Stomach (tissue), 9 donors: ENCODE results near the gene C1orf21. TPM values are rescaled to one million over a fixed set of nuclear protein-coding genes. Genes with fewer than 3 reads are reported as not detected.
A peak's percentile ranks its signal among the peaks of the same experiment; 100 is the strongest.

Experiments
- DNase-seq, 2 donors: peaks; one replicate each; pipeline versions ENCODE4 v3.0.0 to v3.0.0-alpha.2; 2013 to 2019
- H3K27ac ChIP-seq, 5 donors: fragments of 200-600 bp in 4 of 5; sonication (generic) in 4 of 5; one replicate each; pipeline ENCODE4 v1.5.1; 2013 to 2019; ENCODE audit warnings: mild to moderate bottlenecking in 1 of 5, moderate library complexity in 1 of 5
- H3K27me3 ChIP-seq, 3 donors: fragments of 200-600 bp; sonication (generic); one replicate each; pipeline ENCODE4 v1.5.1; 2017 to 2019; ENCODE audit warnings: mixed run types in 1 of 3
- H3K36me3 ChIP-seq, 4 donors: fragments of 200-600 bp; sonication (generic); 1 replicate in 3 of 4; 2 replicates in 1 of 4; pipeline ENCODE4 v1.5.1; 2016 to 2019
- H3K4me1 ChIP-seq, 4 donors: fragments of 200-600 bp; sonication (generic); one replicate each; pipeline ENCODE4 v1.5.1; 2016 to 2019
- H3K4me3 ChIP-seq, 4 donors: fragments of 200-600 bp; sonication (generic) in 3 of 4; one replicate each; pipeline ENCODE4 v1.5.1; 2016 to 2019; ENCODE audit warnings: mild to moderate bottlenecking in 1 of 4
- H3K9me3 ChIP-seq, 4 donors: fragments of 200-600 bp; sonication (generic); one replicate each; pipeline ENCODE4 v1.5.1; 2016 to 2019
- CTCF ChIP-seq, 7 experiments: fragments of 450-650 bp in 4 of 7; fragments of 200-600 bp in 3 of 7; sonication (generic) in 3 of 7; IDR thresholded peaks; one replicate each; pipeline ENCODE4 v1.5.1; 2016 to 2019; ENCODE audit warnings: antibody characterized with exemption in 7 of 7, control low read depth in 2 of 7, mild to moderate bottlenecking in 1 of 7
- EP300 ChIP-seq: sonication (generic); formaldehyde crosslinking; IDR thresholded peaks from one replicate; pipeline ENCODE4 v1.6.1; 2017; ENCODE audit warnings: antibody characterized with exemption
- POLR2A ChIP-seq, 4 donors: fragments of 450-650 bp; IDR thresholded peaks; one replicate each; pipeline ENCODE4 v1.6.1; 2016; ENCODE audit warnings: antibody characterized with exemption in 4 of 4, control low read depth in 2 of 4, mild to moderate bottlenecking in 1 of 4, moderate library complexity in 1 of 4
- POLR2AphosphoS5 ChIP-seq, 3 donors: sonication (generic); formaldehyde crosslinking; IDR thresholded peaks; one replicate each; pipeline ENCODE4 v1.6.1; 2016; ENCODE audit warnings: antibody characterized with exemption in 3 of 3
- WGBS, 5 donors: extraction: QIAGEN DNeasy Blood & Tissue Kit in 3 of 5; methylation state at CpG; one replicate each; pipeline versions ENCODE4 v1.1.5 to v1.1.7; 2013 to 2018; 5-methylcytosine and 5-hydroxymethylcytosine counted together
- intact Hi-C: fragments of 100-400 bp; cut with DNase I; formaldehyde crosslinking; loops from one replicate; pipeline ENCODE4 v1.15.1; 2023; ENCODE audit warnings: low total_unique reads
- polyA plus RNA-seq, 3 donors: library from polyadenylated mRNA; stranded (reverse); fragments of 200-250 nt; gene quantifications; one replicate each; pipeline ENCODE4 v1.2.3, GENCODE V29; 2013
- total RNA-seq, 5 donors: library from RNA; depleted of rRNA; stranded (reverse); fragments of >200 nt; gene quantifications; one replicate each; pipeline versions ENCODE4 v1.1.0 to v1.2.3, GENCODE V29; 2014 to 2016
- donor health status: healthy with polysubstance abuse.
- donor health status: Bipolar disorder and iron deficiency.
- donor health status: healthy.

The C1orf21 gene
- total and polyA plus RNA-seq, 8 donors = 10.1 to 114 (median 37.4) TPM

- peaks cover 26 to 66% (median 45%) of the 10 kb centered on the region in 4 donors for H3K4me1 ChIP-seq
- no peaks in the 10 kb centered on the region for H3K27me3 ChIP-seq
- peak; percentile 70 to 93 (median 85) for TF ChIP-seq POLR2AphosphoS5 (IDR thresholded peaks at IDR 0.05)
- peak; percentile 92 for TF ChIP-seq EP300
- TF ChIP-seq CTCF (IDR thresholded peaks at IDR 0.05) = no peak
- TF ChIP-seq POLR2A (IDR thresholded peaks at IDR 0.05) = no peak
- no peak overlapping the region for H3K4me3 ChIP-seq
- peak; percentile 66 to 85 for DNase-seq
- intact Hi-C loops = no loop called here
- no peaks in the 10 kb centered on the region for H3K9me3 ChIP-seq
- peaks cover 0 to 4% (median 0%) of the 10 kb centered on the region in 4 donors for H3K36me3 ChIP-seq
- H3K27ac ChIP-seq = peak overlapping the region; percentile 71 to 93 (median 82)
- 27 to 38% (median 31%) methylated on average over 9 of the region's 9 CpGs for WGBS, 5 donors
Measured at GRCh38 chr1:184622136-184622823, 235.5 kb downstream of the C1orf21 start.

GRCh38 chr1:184623404-184623803 lies 236.6 kb downstream of the C1orf21 start:
- WGBS, 5 donors = 80 to 91% (median 89%) methylated on average over 4 of the region's 4 CpGs
- H3K36me3 ChIP-seq = peaks cover 0 to 4% (median 0%) of the 10 kb centered on the region in 4 donors
- no peaks in the 10 kb centered on the region for H3K27me3 ChIP-seq
- peak overlapping the region in 4 of 5 donors; percentile 82 to 93 (median 84) for H3K27ac ChIP-seq
- H3K4me1 ChIP-seq = peaks cover 26 to 72% (median 46%) of the 10 kb centered on the region in 4 donors
- no peak overlapping the region for H3K4me3 ChIP-seq
- TF ChIP-seq EP300 (no peak), POLR2A (IDR thresholded peaks at IDR 0.05) (no peak), POLR2AphosphoS5 (IDR thresholded peaks at IDR 0.05) (no peak), CTCF (IDR thresholded peaks at IDR 0.05) (no peak)
- H3K9me3 ChIP-seq = no peaks in the 10 kb centered on the region
- DNase-seq = no peak
- intact Hi-C loops = no loop called here

GRCh38 chr1:184624051-184624450 lies 237.2 kb downstream of the C1orf21 start:
- 74 to 90% (median 85%) methylated on average over 2 of the region's 2 CpGs for WGBS, 5 donors
- Histone ChIP-seq H3K27me3 (no peaks in the 10 kb centered on the region), H3K27ac (peak overlapping the region in 3 of 5 donors; percentile 6 to 93 (median 85)), H3K9me3 (no peaks in the 10 kb centered on the region), H3K4me1 (peaks cover 26 to 73% (median 49%) of the 10 kb centered on the region in 4 donors), H3K4me3 (no peak overlapping the region), H3K36me3 (peaks cover 0 to 4% (median 0%) of the 10 kb centered on the region in 4 donors)
- intact Hi-C loops = no loop called here
- DNase-seq = no peak
- no peak for TF ChIP-seq POLR2A (IDR thresholded peaks at IDR 0.05)
- no peak for TF ChIP-seq EP300

DNA sequence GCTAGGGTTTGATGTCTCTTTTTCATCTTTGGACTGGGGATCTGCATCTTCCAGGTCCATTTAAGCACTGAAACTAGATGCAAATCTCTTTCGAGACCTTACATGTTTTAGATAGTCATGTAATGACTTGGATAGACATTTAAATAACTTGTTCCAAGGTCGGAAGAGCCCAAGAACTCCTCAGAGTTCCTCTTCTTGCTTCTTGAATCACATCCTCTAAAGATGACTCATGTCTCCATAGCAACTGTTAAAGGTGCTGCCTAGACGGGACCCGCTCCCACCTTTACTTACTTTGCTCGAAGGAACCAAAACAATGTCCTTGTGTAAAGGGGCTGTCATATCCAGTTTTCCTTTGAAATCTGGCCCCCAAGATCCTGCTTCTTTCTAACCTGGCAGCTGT lies 237.8 kb downstream of the C1orf21 start:
- peak overlapping the region in 3 of 5 donors; percentile 6 to 93 (median 85) for H3K27ac ChIP-seq
- no peaks in the 10 kb centered on the region for H3K27me3 ChIP-seq
- no peak for DNase-seq
- H3K9me3 ChIP-seq = no peaks in the 10 kb centered on the region
- peaks cover 0 to 4% (median 0%) of the 10 kb centered on the region in 4 donors for H3K36me3 ChIP-seq
- TF ChIP-seq POLR2A (IDR thresholded peaks at IDR 0.05) (no peak), EP300 (no peak), CTCF (IDR thresholded peaks at IDR 0.05) (no peak), POLR2AphosphoS5 (IDR thresholded peaks at IDR 0.05) (no peak)
- WGBS, 5 donors = 86 to 90% (median 88%) methylated on average over 5 of the region's 5 CpGs
- peaks cover 28 to 79% (median 53%) of the 10 kb centered on the region in 4 donors for H3K4me1 ChIP-seq
- H3K4me3 ChIP-seq = no peak overlapping the region
- intact Hi-C loops = no loop called here

GRCh38 chr1:184625271-184625670 lies 238.4 kb downstream of the C1orf21 start:
- Histone ChIP-seq H3K4me1 (peaks cover 33 to 83% (median 57%) of the 10 kb centered on the region in 4 donors), H3K9me3 (no peaks in the 10 kb centered on the region), H3K27ac (peak overlapping the region in 3 of 5 donors; percentile 53 to 93 (median 85)), H3K27me3 (no peaks in the 10 kb centered on the region), H3K36me3 (no peaks in the 10 kb centered on the region), H3K4me3 (no peak overlapping the region)
- 88 to 97% (median 93%) methylated on average over 4 of the region's 4 CpGs for WGBS, 5 donors
- intact Hi-C loops = no loop called here
- no peak for DNase-seq
- TF ChIP-seq POLR2AphosphoS5 (IDR thresholded peaks at IDR 0.05) (no peak), EP300 (no peak), CTCF (IDR thresholded peaks at IDR 0.05) (no peak), POLR2A (IDR thresholded peaks at IDR 0.05) (no peak)
